Liver (tissue), 9 donors: ENCODE measurements around the gene MCF2L. TPM values are rescaled to one million over a fixed set of nuclear protein-coding genes. Genes with fewer than 3 reads are reported as not detected.
A peak's percentile ranks its signal among the peaks of the same experiment; 100 is the strongest.

Experiments used
- DNase-seq: peaks from one replicate; pipeline ENCODE4 v3.0.0-alpha.2; 2017; ENCODE audit warnings: low spot score
- H3K27ac ChIP-seq, 2 donors: one replicate each; pipeline ENCODE4 v1.7.0; 2013; ENCODE audit warnings: inconsistent platforms in 2 of 2, low read length in 2 of 2, control low read depth in 1 of 2, low read depth in 1 of 2, mild to moderate bottlenecking in 1 of 2
- H3K27me3 ChIP-seq, 4 donors: one replicate each; pipeline versions ENCODE4 v1.6.1 to v1.7.0; 2013; ENCODE audit warnings: low read length in 3 of 4, inconsistent platforms in 1 of 4, mild to moderate bottlenecking in 1 of 4, moderate library complexity in 1 of 4; ENCODE audit not compliant: control insufficient read depth in 4 of 4, insufficient read depth in 4 of 4
- H3K36me3 ChIP-seq, 4 donors: one replicate each; pipeline versions ENCODE4 v1.6.1 to v1.7.0; 2013; ENCODE audit warnings: low read length in 3 of 4, mild to moderate bottlenecking in 3 of 4, low read depth in 1 of 4, moderate library complexity in 1 of 4; ENCODE audit not compliant: control insufficient read depth in 4 of 4, insufficient read depth in 3 of 4
- H3K4me1 ChIP-seq, 4 donors: one replicate each; pipeline versions ENCODE4 v1.6.1 to v1.7.0; 2013; ENCODE audit warnings: low read length in 3 of 4, mild to moderate bottlenecking in 3 of 4, moderate library complexity in 1 of 4; ENCODE audit not compliant: control insufficient read depth in 4 of 4, insufficient read depth in 4 of 4
- H3K4me3 ChIP-seq, 3 donors: one replicate each; pipeline versions ENCODE4 v1.6.1 to v1.7.0; 2013; ENCODE audit warnings: low read length in 3 of 3, control low read depth in 1 of 3, low read depth in 1 of 3, mild to moderate bottlenecking in 1 of 3
- H3K9ac ChIP-seq, 2 donors: one replicate each; pipeline ENCODE4 v1.7.0; 2013; ENCODE audit warnings: low read length in 2 of 2, mild to moderate bottlenecking in 2 of 2, moderate library complexity in 2 of 2, control low read depth in 1 of 2, low read depth in 1 of 2
- H3K9me3 ChIP-seq, 4 donors: one replicate each; pipeline versions ENCODE4 v1.6.1 to v1.7.0; 2013; ENCODE audit warnings: low read length in 3 of 4; ENCODE audit not compliant: control insufficient read depth in 4 of 4
- EGR1 ChIP-seq, 2 donors: IDR thresholded peaks; 2 replicates each; pipeline ENCODE4 v1.6.1; 2016 to 2018; ENCODE audit warnings: antibody characterized with exemption in 2 of 2, low read depth in 2 of 2
- FOXA1 ChIP-seq: IDR thresholded peaks from 2 replicates; pipeline ENCODE4 v1.6.1; 2016; ENCODE audit warnings: antibody characterized with exemption
- GABPA ChIP-seq, 2 donors: IDR thresholded peaks in 1 of 2; conservative IDR thresholded peaks in 1 of 2; 2 replicates each; pipeline ENCODE4 v1.6.1; 2016; ENCODE audit warnings: antibody characterized with exemption in 2 of 2, mild to moderate bottlenecking in 1 of 2, moderate library complexity in 1 of 2
- HNF4A ChIP-seq, 2 donors: conservative IDR thresholded peaks; 2 replicates each; pipeline ENCODE4 v1.6.1; 2016; ENCODE audit warnings: antibody characterized with exemption in 2 of 2, mild to moderate bottlenecking in 2 of 2
- HNF4G ChIP-seq: IDR thresholded peaks from 2 replicates; pipeline ENCODE4 v1.6.1; 2016; ENCODE audit warnings: antibody characterized with exemption
- JUND ChIP-seq, 2 donors: IDR thresholded peaks; 2 replicates each; pipeline ENCODE4 v1.6.1; 2016; ENCODE audit warnings: antibody characterized with exemption in 2 of 2
- NR2F2 ChIP-seq: IDR thresholded peaks from 2 replicates; pipeline ENCODE4 v1.6.1; 2016; ENCODE audit warnings: antibody characterized with exemption
- RAD21 ChIP-seq, 2 donors: IDR thresholded peaks; 2 replicates each; pipeline ENCODE4 v1.6.1; 2016; ENCODE audit warnings: antibody characterized with exemption in 2 of 2, mild to moderate bottlenecking in 2 of 2
- RXRA ChIP-seq, 2 donors: IDR thresholded peaks; 2 replicates each; pipeline ENCODE4 v1.6.1; 2017 to 2018; ENCODE audit warnings: antibody characterized with exemption in 2 of 2, mild to moderate bottlenecking in 1 of 2
- SP1 ChIP-seq: IDR thresholded peaks from 2 replicates; pipeline ENCODE4 v1.6.1; 2018; ENCODE audit warnings: antibody characterized with exemption, mild to moderate bottlenecking
- TAF1 ChIP-seq: conservative IDR thresholded peaks from 2 replicates; pipeline ENCODE4 v1.6.1; 2016; ENCODE audit warnings: antibody characterized with exemption, mild to moderate bottlenecking
- YY1 ChIP-seq: IDR thresholded peaks from 2 replicates; pipeline ENCODE4 v1.6.1; 2016; ENCODE audit warnings: antibody characterized with exemption, mild to moderate bottlenecking
- WGBS: extraction: QIAGEN DNeasy Blood & Tissue Kit; methylation state at CpG from one replicate; pipeline ENCODE4 v1.1.7; 2013; 5-methylcytosine and 5-hydroxymethylcytosine counted together
- polyA plus RNA-seq, 2 donors: library from polyadenylated mRNA; stranded (reverse) in 1 of 2; unstranded in 1 of 2; fragments of 200-250 nt in 1 of 2; fragments of >200 nt in 1 of 2; fragmentation: Nextera tagmentation in 1 of 2; extraction: Ambion mirVana in 1 of 2; gene quantifications; one replicate each; pipeline versions ENCODE4 v1.2.1 to v1.2.3, GENCODE V29; 2013 to 2015
- total RNA-seq, 2 donors: library from RNA; depleted of rRNA; stranded (reverse); fragments of >200 nt; gene quantifications; one replicate each; pipeline ENCODE4 v1.2.3, GENCODE V29; 2014
- TF ChIP-seq, protein P1 (sequence below): fragments of 150-350 bp; IDR thresholded peaks from 2 replicates; pipeline ENCODE4 v1.5.1; 2017; ENCODE audit warnings: improper control_type of control experiment, low read depth, low read length; ENCODE audit not compliant: missing input control
- TF ChIP-seq, protein P2 (sequence below): IDR thresholded peaks from 2 replicates; pipeline ENCODE4 v1.6.1; 2016; ENCODE audit warnings: antibody characterized with exemption, mild to moderate bottlenecking
- TF ChIP-seq, protein P3 (sequence below): IDR thresholded peaks from 2 replicates; pipeline ENCODE4 v1.6.1; 2016; ENCODE audit warnings: antibody characterized with exemption
- donor health status: healthy.
- donor health status: healthy.
- donor health status: healthy.
- donor health status: healthy.
- donor health status: healthy.

The MCF2L gene
- total and polyA plus RNA-seq, 4 donors = 2.9 to 12.8 (median 7.1) TPM

DNA sequence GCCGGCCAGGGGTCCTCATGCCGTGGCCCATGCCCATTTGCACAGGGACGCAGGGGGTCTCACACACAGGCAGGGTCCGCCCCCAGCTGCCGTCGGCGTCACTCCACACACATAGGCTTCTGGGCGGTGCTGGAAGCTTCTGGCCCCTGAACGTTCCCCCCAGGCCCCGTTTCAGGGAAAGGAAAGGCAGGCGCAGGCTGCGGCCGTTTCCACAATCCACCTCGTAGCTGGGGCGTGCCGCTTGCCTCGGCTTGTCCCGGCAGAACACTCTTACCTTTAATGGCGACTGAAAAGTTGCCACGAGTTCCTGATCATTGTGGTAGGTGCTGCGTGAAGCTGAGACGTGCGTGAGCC is 53.4 kb downstream of the MCF2L start:
- no peak overlapping the region for H3K27ac ChIP-seq
- no peaks in the 10 kb centered on the region for H3K27me3 ChIP-seq
- peaks cover 10 to 24% (median 16%) of the 10 kb centered on the region in 4 donors for H3K4me1 ChIP-seq
- no peak for TF ChIP-seq HNF4A (conservative IDR thresholded peaks at IDR 0.05)
- no peak for TF ChIP-seq FOXA1
- TF ChIP-seq NR2F2 = no peak
- TF ChIP-seq, protein P1, sequence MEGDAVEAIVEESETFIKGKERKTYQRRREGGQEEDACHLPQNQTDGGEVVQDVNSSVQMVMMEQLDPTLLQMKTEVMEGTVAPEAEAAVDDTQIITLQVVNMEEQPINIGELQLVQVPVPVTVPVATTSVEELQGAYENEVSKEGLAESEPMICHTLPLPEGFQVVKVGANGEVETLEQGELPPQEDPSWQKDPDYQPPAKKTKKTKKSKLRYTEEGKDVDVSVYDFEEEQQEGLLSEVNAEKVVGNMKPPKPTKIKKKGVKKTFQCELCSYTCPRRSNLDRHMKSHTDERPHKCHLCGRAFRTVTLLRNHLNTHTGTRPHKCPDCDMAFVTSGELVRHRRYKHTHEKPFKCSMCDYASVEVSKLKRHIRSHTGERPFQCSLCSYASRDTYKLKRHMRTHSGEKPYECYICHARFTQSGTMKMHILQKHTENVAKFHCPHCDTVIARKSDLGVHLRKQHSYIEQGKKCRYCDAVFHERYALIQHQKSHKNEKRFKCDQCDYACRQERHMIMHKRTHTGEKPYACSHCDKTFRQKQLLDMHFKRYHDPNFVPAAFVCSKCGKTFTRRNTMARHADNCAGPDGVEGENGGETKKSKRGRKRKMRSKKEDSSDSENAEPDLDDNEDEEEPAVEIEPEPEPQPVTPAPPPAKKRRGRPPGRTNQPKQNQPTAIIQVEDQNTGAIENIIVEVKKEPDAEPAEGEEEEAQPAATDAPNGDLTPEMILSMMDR = no peak
- TF ChIP-seq GABPA (IDR thresholded peaks at IDR 0.05 in 1 of 2, conservative IDR thresholded peaks at IDR 0.05 in 1 of 2) = no peak
- no peak for TF ChIP-seq RXRA (IDR thresholded peaks at IDR 0.05)
- TF ChIP-seq RAD21 (IDR thresholded peaks at IDR 0.05) = no peak
- TF ChIP-seq SP1 = no peak
- TF ChIP-seq, protein P2, sequence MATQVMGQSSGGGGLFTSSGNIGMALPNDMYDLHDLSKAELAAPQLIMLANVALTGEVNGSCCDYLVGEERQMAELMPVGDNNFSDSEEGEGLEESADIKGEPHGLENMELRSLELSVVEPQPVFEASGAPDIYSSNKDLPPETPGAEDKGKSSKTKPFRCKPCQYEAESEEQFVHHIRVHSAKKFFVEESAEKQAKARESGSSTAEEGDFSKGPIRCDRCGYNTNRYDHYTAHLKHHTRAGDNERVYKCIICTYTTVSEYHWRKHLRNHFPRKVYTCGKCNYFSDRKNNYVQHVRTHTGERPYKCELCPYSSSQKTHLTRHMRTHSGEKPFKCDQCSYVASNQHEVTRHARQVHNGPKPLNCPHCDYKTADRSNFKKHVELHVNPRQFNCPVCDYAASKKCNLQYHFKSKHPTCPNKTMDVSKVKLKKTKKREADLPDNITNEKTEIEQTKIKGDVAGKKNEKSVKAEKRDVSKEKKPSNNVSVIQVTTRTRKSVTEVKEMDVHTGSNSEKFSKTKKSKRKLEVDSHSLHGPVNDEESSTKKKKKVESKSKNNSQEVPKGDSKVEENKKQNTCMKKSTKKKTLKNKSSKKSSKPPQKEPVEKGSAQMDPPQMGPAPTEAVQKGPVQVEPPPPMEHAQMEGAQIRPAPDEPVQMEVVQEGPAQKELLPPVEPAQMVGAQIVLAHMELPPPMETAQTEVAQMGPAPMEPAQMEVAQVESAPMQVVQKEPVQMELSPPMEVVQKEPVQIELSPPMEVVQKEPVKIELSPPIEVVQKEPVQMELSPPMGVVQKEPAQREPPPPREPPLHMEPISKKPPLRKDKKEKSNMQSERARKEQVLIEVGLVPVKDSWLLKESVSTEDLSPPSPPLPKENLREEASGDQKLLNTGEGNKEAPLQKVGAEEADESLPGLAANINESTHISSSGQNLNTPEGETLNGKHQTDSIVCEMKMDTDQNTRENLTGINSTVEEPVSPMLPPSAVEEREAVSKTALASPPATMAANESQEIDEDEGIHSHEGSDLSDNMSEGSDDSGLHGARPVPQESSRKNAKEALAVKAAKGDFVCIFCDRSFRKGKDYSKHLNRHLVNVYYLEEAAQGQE = no peak
- no peak for TF ChIP-seq JUND (IDR thresholded peaks at IDR 0.05)
- no peaks in the 10 kb centered on the region for H3K9me3 ChIP-seq
- no peak overlapping the region for H3K4me3 ChIP-seq
- H3K9ac ChIP-seq = no peak overlapping the region
- peaks cover 0 to 3% (median under 1%) of the 10 kb centered on the region in 4 donors for H3K36me3 ChIP-seq
- no peak for DNase-seq
- 93% methylated on average over 23 of the region's 23 CpGs for WGBS

DNA sequence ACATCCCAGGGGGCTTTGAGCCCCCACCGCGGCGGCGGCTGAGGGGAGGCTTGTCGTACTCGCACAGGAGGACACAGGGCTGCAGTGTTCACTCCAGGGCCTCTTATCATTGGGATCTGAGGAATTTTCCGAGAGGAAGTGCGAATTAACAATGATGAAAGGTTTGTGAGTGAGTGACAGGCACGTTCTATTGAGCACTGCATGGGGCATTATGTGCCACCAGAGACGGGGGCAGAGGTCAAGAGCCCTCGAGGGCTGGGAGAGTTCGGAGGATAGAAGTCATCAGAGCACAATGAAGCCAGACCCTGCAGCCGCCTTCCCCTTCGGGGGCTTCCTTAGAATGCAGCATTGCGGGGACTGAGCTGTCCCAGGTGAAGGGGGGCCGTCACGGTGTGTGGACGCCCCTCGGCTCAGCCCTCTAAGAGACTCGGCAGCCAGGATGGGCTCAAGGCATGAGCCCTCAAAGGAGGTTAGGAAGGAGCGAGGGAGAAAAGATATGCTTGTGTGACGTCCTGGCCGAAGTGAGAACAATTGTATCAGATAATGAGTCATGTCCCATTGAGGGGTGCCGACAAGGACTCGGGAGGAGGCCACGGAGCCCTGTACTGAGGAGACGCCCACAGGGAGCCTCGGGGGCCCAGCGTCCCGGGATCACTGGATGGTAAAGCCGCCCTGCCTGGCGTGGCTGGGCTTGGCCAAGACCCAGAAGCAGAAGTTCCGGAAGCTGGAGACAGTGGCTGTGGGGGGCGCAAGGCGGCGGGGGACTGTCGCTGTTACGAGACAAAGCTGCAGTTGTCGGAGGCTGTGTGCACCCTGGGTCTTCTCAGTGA is 53.9 kb downstream of the MCF2L start:
- H3K4me1 ChIP-seq = peaks cover 10 to 24% (median 16%) of the 10 kb centered on the region in 4 donors
- no peak overlapping the region for H3K4me3 ChIP-seq
- DNase-seq = no peak
- H3K9me3 ChIP-seq = no peaks in the 10 kb centered on the region
- TF ChIP-seq HNF4G = no peak
- no peak for TF ChIP-seq TAF1
- TF ChIP-seq, protein P3, sequence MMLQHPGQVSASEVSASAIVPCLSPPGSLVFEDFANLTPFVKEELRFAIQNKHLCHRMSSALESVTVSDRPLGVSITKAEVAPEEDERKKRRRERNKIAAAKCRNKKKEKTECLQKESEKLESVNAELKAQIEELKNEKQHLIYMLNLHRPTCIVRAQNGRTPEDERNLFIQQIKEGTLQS = no peak
- TF ChIP-seq JUND (IDR thresholded peaks at IDR 0.05) = no peak
- no peak for TF ChIP-seq GABPA (IDR thresholded peaks at IDR 0.05 in 1 of 2, conservative IDR thresholded peaks at IDR 0.05 in 1 of 2)
- TF ChIP-seq EGR1 (IDR thresholded peaks at IDR 0.05; ENCODE audit: low read depth in 2 of 2) = no peak
- no peak for TF ChIP-seq YY1
- no peak for TF ChIP-seq FOXA1
- 76% methylated on average over 39 of the region's 39 CpGs for WGBS
- peaks cover 0 to 2% (median 0%) of the 10 kb centered on the region in 4 donors for H3K36me3 ChIP-seq
- no peak overlapping the region for H3K9ac ChIP-seq
- no peaks in the 10 kb centered on the region for H3K27me3 ChIP-seq
- peak overlapping the region; percentile 72 to 89 for H3K27ac ChIP-seq
